Measurements from ENCODE around the gene FXYD4.

The FXYD4 gene

GRCh38 chr10:43374194-43374593, 2.8 kb downstream of the FXYD4 start:
- H3K4me3 ChIP-seq (replicated peaks in 1 of 2; ENCODE audit: low read depth in 2 of 2, low read length in 2 of 2), result no peak overlapping the region
- no peak for TF ChIP-seq CTCF (IDR thresholded peaks at IDR 0.05; ENCODE audit: low read depth, low read length)
- DNase-seq (ENCODE audit: low read depth in 2 of 2), result no peak

GRCh38 chr10:43375401-43376020, 4.1 kb downstream of the FXYD4 start:
- no peak for TF ChIP-seq CTCF (IDR thresholded peaks at IDR 0.05; ENCODE audit: low read depth, low read length)
- no peak for DNase-seq (ENCODE audit: low read depth in 2 of 2)
- no peak overlapping the region for H3K4me3 ChIP-seq (replicated peaks in 1 of 2; ENCODE audit: low read depth in 2 of 2, low read length in 2 of 2)

GRCh38 chr10:43376046-43376635, 4.7 kb downstream of the FXYD4 start:
- no peak for DNase-seq (ENCODE audit: low read depth in 2 of 2)
- no peak for TF ChIP-seq CTCF (IDR thresholded peaks at IDR 0.05; ENCODE audit: low read depth, low read length)
- H3K4me3 ChIP-seq (replicated peaks in 1 of 2; ENCODE audit: low read depth in 2 of 2, low read length in 2 of 2), result no peak overlapping the region

GRCh38 chr10:43376828-43377423, 5.5 kb downstream of the FXYD4 start:
- DNase-seq (ENCODE audit: low read depth in 2 of 2), result no peak
- no peak overlapping the region for H3K4me3 ChIP-seq (replicated peaks in 1 of 2; ENCODE audit: low read depth in 2 of 2, low read length in 2 of 2)
- no peak for TF ChIP-seq CTCF (IDR thresholded peaks at IDR 0.05; ENCODE audit: low read depth, low read length)

- no peak for TF ChIP-seq CTCF (IDR thresholded peaks at IDR 0.05; ENCODE audit: low read depth, low read length)
- no peak overlapping the region for H3K4me3 ChIP-seq (replicated peaks in 1 of 2; ENCODE audit: low read depth in 2 of 2, low read length in 2 of 2)
- DNase-seq (ENCODE audit: low read depth in 2 of 2), result no peak
Observed at GRCh38 chr10:43377424-43377883, 6.0 kb downstream of the FXYD4 start.

GRCh38 chr10:43380610-43381222, 9.3 kb downstream of the FXYD4 start:
- no peak overlapping the region for H3K4me3 ChIP-seq (replicated peaks in 1 of 2; ENCODE audit: low read depth in 2 of 2, low read length in 2 of 2)
- TF ChIP-seq CTCF (IDR thresholded peaks at IDR 0.05; ENCODE audit: low read depth, low read length), result peak; percentile 7
- peak in 1 of 2 donors; percentile 31 for DNase-seq (ENCODE audit: low read depth in 2 of 2)
